Transverse colon (tissue), 4 donors: Measurements from ENCODE around the gene HEATR9.

Experiments
- CTCF ChIP-seq, 5 experiments: fragments of 200-600 bp in 3 of 5; fragments of 450-650 bp in 2 of 5; sonication (generic) in 3 of 5; IDR thresholded peaks; 1 replicate in 2 of 5; 2 replicates in 3 of 5; pipeline ENCODE4 v1.5.1; 2016 to 2017; ENCODE audit warnings: antibody characterized with exemption in 5 of 5, inconsistent platforms in 3 of 5, mild to moderate bottlenecking in 2 of 5, moderate library complexity in 1 of 5
- EP300 ChIP-seq: sonication (generic); formaldehyde crosslinking; IDR thresholded peaks from one replicate; pipeline ENCODE4 v1.6.1; 2017; ENCODE audit warnings: antibody characterized with exemption, low read depth
- POLR2A ChIP-seq: fragments of 450-650 bp; IDR thresholded peaks from one replicate; pipeline ENCODE4 v1.6.1; 2016; ENCODE audit warnings: antibody characterized with exemption, mild to moderate bottlenecking, moderate library complexity
- POLR2AphosphoS5 ChIP-seq, 3 donors: sonication (generic); formaldehyde crosslinking; IDR thresholded peaks; one replicate each; pipeline ENCODE4 v1.6.1; 2016; ENCODE audit warnings: antibody characterized with exemption in 3 of 3

- TF ChIP-seq CTCF (IDR thresholded peaks at IDR 0.05) (no peak), POLR2AphosphoS5 (IDR thresholded peaks at IDR 0.05) (no peak), EP300 (no peak), POLR2A (no peak)
Observed at GRCh38 chr17:35901631-35902175, 33.0 kb upstream of the HEATR9 start.
